IPS-11a (cell line): ENCODE results near the gene TSPEAR.
"Not testable (repeated sequence)": the region's sequence is repeated elsewhere in the genome, so short reads cannot be mapped to it uniquely, and the experiment has no call there.

Experiments
- H3K4me3 ChIP-seq: one replicate; pipeline ENCODE4 v1.5.1; 2013; ENCODE audit warnings: low read depth, low read length, control low read depth

The TSPEAR gene

DNA sequence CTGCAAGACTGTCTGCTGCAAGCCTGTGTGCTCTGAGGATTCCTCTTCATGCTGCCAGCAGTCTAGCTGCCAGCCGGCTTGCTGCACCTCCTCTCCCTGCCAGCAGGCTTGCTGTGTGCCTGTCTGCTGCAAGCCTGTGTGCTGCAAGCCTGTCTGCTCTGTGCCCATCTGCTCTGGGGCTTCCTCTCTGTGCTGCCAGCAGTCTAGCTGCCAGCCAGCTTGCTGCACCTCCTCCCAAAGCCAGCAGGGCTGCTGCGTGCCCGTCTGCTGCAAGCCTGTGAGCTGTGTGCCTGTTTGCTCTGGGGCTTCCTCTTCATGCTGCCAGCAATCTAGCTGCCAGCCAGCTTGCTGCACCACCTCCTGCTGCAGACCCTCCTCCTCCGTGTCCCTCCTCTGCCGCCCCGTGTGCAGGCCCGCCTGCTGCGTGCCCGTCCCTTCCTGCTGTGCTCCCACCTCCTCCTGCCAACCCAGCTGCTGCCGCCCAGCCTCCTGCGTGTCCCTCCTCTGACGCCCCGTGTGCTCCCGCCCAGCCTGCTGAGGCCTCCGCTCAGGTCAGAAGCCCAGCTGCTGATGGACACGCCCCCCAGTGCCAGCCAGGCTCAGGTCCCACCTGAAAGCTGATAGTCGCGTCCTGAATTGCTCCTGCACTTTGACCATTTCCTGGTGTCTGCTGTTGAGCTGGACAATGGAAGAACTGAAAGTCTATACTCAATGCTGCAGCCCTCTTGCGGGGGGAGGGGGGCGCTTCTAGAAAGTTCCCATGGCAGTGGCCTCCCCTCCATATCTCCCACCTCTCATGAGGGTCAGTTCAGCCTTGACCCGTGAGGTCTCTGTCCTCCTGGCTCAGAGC lies 136.7 kb downstream of the TSPEAR start:
- no peak overlapping the region for H3K4me3 ChIP-seq

DNA sequence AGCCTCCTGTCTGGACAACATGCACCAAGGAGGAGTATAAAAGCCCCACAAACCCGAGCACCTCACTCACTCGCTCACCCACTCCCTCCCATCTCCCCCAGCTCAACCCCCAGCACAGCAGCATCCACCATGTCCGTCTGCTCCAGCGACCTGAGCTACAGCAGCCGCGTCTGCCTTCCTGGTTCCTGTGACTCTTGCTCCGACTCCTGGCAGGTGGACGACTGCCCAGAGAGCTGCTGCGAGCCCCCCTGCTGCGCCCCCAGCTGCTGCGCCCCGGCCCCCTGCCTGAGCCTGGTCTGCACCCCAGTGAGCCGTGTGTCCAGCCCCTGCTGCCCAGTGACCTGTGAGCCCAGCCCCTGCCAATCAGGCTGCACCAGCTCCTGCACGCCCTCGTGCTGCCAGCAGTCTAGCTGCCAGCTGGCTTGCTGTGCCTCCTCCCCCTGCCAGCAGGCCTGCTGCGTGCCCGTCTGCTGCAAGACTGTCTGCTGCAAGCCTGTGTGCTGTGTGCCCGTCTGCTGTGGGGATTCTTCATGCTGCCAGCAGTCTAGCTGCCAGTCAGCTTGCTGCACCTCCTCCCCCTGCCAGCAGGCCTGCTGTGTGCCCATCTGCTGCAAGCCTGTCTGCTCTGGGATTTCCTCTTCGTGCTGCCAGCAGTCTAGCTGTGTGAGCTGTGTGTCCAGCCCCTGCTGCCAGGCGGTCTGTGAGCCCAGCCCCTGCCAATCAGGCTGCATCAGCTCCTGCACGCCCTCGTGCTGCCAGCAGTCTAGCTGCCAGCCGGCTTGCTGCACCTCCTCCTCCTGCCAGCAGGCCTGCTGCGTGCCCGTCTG lies 137.5 kb downstream of the TSPEAR start, which contains the start of gene KRTAP10-4:
Gene KRTAP10-4 (plus strand): TSS at position 100 of the 827 bp plus-strand sequence. CDS start 30 bp downstream, at position 130.
- H3K4me3 ChIP-seq = not testable (repeated sequence)

DNA sequence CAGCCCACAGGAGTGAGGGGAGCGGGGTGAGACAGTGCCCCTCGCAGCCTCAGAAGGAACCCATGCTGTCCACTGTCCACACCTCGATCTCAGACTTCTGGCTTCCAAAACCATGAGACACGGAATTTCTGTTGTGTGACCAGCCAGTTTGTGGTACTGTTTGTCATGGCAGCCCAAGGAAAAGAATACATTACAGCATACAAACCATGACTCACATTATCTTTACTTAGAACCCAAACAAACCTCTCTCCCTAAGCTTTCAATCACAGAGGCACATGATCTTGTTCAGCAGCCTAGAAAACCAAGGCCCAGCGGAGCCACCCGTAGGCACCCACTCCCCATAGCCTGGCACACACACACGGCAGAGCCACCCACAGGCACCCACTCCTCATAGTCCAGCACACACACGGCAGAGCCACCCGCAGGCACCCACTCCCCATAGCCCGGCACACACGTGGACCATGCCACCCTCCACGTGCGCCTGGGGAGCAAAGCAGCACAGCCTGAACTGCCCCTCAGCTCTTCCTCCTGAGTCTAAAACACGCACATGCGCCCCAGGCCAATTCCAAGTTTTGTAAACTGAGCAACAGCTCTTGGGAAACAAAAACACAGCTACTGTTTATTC lies 138.3 kb downstream of the TSPEAR start:
- no peak overlapping the region for H3K4me3 ChIP-seq

DNA sequence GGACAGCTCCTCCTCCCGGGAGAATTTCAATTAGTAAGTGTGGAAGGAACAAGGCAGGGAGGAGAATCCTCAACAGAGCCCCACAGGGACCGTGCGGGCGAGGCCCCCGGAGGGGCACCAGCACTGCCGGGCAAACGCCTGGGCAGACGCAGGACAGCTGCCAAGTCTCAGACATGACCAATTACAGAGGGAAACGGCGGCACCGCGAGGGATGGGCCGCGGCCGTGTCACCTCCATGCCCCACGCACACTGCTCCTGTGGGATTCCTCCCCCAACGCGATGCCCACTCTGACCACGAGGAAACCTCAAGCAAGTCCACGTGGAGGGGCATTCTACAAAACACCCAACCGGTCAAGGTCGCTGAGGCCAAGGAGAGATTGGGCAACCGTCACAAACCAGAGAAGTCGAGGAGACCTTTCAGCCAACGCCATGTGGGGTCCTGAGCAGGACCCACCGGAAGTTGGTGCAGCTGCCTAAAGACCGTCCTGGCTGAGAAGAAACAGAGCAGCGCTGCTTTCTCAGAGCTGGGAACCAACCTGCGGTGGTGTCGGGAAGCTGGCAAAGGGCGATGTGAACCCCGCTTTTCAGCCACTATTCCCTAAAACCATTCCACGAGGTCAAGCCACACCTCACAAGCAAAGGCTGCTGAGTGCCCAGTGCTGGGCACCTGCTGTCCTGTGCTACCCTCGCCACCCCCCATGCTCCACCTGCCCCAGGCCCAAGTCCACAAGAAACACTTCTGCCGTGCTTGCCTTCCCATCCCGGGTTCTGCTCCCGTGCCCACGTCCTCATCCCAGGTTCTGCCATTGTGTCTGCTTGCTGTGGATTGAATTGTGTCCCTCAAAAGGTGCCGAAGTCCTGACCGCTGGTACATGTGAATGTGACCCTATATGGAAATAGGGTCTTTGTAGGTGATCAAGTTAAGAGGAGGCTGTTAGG lies 139.3 kb downstream of the TSPEAR start:
- H3K4me3 ChIP-seq = no peak overlapping the region

DNA sequence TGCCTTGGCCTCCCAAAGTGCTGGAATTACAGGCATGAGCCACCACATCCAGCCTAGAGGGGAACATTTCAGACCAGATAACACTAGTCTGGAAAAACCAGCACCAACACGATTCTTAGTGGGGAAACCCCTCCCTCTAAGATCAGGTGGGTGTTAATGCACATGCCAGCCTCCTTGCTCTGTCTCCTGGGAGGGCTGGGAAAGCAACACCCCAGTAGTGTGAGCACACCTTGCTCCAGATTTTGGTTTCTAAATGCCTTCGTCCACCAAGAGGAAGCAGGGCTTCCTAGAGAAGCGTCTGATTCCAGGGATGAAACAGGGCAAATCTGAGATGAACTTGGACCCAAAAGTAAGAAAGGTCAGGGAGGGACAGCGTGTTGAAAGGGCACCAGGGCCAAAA lies 140.1 kb downstream of the TSPEAR start:
- no peak overlapping the region for H3K4me3 ChIP-seq

DNA sequence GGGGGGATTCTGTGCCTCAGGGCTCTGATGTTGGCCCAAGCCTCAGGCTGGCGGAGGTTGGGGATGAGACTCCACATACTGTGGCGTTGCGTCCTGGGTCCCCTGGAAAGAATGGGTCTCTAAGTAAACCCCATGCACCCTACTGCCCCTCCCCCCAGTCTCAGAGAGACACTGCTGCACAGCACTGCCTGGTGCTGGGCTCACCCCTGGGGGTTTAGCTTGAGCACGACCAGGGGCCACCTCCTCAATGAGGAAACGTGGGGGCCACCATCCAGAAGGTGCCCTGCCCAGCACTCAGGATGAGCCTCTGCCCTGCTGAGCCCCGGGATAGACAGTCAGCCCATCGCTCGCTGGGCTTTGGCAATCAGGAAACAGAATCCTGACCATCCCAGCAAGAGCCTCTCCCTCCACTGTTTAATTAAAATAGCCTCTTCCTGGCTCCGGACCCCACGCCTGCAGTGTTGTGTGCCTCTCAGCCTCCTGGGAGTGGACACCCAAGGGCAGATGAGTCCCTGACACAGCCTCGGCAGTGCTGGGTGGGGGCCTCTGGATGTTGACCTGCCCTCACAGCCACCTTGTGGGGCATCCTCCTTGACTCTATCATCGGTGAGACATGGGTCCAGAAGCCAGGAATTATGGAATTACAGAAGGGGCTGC lies 141.4 kb downstream of the TSPEAR start:
- no peak overlapping the region for H3K4me3 ChIP-seq

DNA sequence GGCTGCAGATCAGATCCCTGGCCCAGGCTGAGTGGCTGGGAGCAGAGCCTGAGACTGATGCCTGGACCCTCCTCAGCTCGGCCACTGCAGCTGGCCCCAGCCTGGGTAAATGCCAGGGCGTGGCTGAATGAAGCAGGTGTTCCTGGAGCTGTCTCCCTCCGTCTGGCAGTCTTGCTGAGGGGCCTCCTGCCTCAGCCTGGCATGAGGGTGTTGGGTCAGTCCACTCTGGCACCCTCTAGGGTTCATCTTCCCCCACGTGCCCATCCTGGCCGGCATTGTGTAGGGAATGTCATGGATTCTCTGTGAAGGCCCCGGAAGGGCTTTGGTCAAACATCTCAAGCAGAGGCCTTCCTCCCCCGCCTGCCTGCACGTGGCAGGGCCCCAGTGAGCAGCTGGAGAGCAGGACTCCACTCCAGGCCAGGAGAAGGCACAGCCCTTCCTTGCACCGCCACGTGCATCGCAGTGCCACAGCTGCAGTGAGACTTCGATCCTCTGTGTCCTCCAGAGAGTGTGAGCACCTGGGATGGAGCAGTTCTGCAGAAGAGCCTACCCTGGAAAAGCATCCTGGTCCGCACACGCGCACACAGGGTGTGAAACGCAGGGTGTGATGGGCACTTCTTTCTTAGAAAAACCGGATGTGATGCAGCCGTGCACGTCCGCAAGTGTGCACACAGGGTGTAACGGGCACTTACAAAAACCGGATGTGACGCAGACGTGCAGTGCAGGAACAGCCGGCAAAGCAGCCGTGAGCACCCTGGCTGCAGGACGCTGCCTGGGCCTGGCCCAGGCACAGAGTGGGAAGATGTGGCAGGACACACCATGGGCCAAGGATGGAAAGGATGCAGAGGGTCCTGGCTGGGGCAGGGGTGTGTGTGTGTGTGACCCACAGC lies 142.5 kb downstream of the TSPEAR start:
- H3K4me3 ChIP-seq = no peak overlapping the region

DNA sequence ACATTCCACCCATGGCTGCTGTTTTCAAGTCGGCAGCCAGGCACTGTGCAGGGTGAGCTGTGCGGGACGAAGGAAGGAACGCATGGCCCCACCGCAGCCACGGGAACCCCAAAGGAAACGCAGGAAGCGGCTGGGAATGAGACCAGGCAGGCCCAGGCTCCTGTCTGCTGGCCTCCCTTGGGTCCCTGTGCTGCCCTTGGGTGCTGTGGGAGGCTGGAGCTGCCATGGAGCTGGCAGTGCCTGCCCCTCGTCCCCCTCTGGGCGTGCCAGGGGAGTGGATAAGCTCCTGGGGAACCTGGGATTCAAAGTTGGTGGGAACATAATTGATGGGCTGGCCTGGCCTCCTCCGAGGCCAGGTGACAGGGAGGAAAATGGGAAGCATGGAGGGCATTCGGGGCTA lies 143.1 kb downstream of the TSPEAR start:
- H3K4me3 ChIP-seq = no peak overlapping the region

DNA sequence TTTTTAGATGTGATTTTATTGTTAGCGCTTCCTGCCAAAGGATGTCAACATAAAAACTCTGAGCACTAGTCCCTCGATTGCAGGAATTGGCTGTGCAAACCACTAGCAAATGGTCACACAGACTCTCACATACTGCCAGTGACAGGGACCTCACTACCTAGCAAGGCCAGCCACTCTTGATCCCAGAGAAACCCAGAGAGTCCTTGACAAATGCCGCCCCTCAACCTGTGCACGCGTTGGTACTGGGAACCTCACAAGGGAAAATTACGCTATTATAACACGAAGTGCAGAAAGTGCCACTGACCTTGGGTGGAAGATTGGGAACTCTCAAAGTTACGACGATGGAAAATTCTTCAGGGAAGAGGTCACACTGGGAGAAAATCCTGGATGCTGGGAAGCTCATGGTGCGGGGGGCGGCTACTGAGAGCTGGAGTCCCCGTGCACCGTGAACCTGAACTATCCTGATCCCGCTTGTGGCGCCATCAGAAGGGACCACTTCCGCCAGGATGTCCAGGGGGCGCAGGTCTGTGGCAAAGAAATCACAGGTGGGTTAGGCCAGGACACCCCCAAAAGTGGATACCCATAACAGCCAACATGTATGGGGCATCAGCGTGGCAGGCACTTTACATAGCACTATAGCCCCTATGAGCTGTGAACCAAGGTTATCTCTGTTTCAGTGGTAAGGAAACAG lies 143.7 kb downstream of the TSPEAR start:
- no peak overlapping the region for H3K4me3 ChIP-seq

DNA sequence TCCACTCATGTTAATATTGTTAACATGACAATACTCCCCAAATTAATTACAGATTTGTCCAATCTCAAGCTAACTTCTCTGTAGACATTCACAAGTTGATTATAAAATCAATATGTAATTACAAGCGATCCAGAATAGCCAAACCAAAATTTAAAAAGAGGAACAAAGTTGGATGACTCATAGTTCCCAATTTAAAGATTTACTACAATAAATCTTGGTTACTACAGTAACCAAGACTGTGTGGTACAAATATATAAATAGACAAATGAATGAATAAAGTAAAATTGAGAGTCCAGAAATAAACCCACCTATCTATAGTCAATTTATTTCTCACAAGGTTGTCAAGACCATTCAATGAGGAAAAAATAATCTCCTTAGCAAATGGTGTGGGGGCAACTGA lies 145.0 kb downstream of the TSPEAR start:
- H3K4me3 ChIP-seq = no peak overlapping the region

DNA sequence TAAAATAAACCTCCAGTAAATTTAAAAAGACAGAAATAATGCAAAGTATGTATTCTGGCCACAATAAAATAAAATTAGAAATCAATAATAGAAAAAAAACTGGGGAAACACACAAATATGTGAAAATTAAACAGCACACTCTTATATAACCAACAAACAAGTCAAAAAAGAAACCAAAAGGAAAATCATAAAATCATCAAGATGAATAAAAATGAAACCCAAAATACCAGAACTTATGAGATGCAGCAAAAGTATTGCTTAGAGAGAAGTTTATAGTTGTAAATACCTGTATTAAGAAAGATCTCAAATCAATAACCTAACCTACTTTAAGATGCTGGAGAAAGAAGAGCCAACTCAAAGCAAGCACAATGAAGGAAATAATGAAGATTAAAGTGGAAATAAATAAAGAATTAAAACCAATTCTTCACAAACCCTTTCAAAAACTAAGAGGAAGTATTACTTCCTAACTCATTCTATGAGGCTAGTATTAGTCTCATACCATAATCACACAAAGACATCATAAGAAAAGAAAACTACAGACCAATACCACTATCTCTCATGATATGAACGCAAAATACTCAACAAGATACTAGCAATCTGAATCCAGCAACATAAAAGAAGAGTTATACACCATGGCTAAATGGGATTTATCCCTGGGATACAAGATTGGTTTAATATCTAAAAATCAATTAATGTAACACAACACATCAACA lies 146.3 kb downstream of the TSPEAR start:
- no peak overlapping the region for H3K4me3 ChIP-seq

DNA sequence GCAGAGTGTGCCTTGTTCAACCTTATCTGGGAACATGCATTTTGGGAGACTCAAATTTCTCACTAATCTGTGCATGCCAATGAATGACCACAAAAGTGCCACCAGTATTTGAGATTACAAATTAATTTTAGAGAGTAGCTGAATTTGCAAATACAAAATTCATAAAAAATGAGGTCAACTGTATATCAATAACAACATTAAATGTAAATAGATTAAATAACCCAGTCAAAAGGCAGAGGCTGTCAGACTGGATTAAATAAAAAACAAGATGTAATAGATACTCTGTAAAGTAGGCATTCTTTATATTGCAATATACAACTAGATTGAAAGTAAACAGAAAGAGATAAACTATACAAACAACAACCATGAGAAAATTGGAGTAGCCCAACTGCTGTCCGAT lies 147.3 kb downstream of the TSPEAR start:
- H3K4me3 ChIP-seq = no peak overlapping the region

DNA sequence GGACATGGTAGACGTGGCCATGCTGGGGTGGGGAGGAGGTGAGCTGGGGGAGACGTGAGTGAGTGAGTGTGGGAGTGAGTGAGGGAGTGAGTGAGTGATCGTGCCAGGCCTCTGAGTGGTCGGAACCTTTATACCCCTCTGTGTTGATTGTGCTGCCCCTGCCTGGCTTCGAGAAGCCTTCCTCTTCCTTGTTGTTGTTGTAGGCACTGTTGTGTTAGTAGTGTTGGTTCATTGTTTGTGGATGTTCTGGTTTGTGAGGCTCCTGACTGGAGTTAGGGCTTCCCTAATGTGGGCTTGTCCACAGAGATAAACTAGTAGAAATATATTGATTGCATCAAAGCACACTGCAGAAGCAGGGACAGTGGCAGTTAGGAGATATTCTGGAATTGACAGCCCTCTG lies 152.7 kb downstream of the TSPEAR start, which contains the start of gene KRTAP10-3:
Gene KRTAP10-3 (minus strand): TSS at position 101 of the 400 bp plus-strand sequence. CDS start 80 bp downstream, at position 21.
- no peak within 1 kb of the TSS for H3K4me3 ChIP-seq

DNA sequence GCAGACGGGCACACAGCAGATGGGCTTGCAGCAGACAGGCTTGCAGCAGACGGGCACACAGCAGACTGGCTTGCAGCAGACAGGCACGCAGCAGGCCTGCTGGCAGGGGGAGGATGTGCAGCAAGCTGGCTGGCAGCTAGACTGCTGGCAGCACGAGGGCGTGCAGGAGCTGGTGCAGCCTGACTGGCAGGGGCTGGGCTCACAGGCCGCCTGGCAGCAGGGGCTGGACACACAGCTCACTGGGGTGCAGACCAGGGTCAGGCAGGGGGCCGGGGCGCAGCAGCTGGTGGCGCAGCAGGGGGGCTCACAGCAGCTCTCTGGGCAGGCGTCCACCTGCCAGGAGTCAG lies 153.1 kb downstream of the TSPEAR start:
- not testable (repeated sequence) for H3K4me3 ChIP-seq

DNA sequence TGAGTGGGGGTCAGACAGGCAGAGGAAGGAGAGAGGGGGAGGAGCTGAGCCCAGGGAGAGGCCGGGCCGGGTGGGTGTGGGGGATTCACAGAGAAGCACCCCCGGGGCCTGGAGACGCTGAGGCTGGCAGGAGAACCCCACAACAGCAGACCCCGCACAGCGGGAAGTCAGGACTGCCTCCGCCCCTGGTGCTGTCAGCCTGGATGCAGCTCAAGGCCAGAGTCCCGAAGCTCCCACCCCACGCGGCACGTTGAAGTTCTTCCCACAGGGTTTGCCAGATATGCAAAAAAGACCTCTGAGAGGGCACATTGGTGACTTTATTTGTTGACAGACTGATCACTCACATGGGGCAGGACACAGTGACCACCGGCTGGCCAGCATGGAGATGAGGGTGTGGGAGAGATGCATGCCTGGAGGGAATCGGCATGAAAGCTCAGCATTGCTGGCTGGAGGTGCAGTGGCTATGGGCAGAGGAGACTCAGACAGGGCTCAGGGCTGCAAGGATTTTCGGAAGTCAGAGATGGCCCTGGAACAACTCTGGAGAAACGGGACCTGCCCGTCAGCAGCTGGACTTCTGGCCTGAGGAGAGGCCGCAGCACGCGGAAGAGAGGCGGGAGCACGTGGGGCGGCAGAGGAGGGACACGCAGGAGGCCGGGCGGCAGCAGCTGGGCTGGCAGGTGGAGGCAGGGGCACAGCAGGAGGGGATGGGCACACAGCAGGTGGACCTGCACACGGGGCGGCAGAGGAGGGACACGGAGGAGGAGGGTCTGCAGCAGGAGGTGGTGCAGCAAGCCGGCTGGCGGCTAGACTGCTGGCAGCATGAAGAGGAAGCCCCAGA lies 153.7 kb downstream of the TSPEAR start:
- no peak overlapping the region for H3K4me3 ChIP-seq

DNA sequence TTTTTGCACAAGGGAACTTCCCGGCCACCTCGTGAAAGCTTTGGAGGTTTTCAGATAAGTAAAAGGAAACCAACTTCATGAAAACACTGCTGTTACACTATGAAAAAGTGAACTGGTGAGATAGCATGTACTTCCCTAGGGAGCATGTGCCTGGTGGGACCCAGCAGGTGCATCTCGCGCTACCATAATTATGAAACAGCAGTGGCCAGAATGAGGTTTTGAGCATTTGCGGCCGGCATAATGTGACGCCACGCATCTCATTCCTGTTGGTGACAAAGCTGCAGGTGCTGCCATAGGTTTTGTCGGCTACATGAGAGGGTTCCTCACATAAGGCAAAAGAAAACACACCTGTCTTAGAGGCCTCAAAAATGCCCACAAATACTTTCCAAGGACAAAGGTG lies 154.5 kb downstream of the TSPEAR start:
- H3K4me3 ChIP-seq = no peak overlapping the region
